22Rv1 (cell line): ENCODE results near the gene MYH16.

ENCODE experiments used
- CTCF ChIP-seq: fragments of 450-650 bp; IDR thresholded peaks from 2 replicates; pipeline ENCODE4 v1.5.1; 2017; ENCODE audit warnings: mild to moderate bottlenecking
- ZFX ChIP-seq: fragments of 450-650 bp; IDR thresholded peaks from 2 replicates; pipeline ENCODE4 v1.6.1; 2017; ENCODE audit warnings: antibody characterized with exemption, borderline replicate concordance

GRCh38 chr7:99301496-99301895 is 28.9 kb downstream of the MYH16 start:
- TF ChIP-seq CTCF (no peak), ZFX (no peak)
